CD4-positive, CD25-positive, alpha-beta regulatory T cell (primary cell): ENCODE measurements around the gene ALK. TPM values are rescaled to one million over a fixed set of nuclear protein-coding genes. Genes with fewer than 3 reads are reported as not detected.
A peak's percentile ranks its signal among the peaks of the same experiment; 100 is the strongest.

Experiments used
- ATAC-seq, 2 donors: fragments of 150-1000 bp; cut with Tn5 transposase; one replicate each; pipeline ENCODE4 v1.10.0; 2021; ENCODE audit warnings: low read depth in 2 of 2, moderate number of reproducible peaks in 2 of 2, moderate library complexity in 1 of 2
- DNase-seq, 3 donors: peaks; one replicate each; pipeline versions ENCODE4 v3.0.0 to v3.0.0-alpha.2; 2012 to 2022; ENCODE audit warnings: mixed read lengths in 1 of 3
- H3K27ac ChIP-seq: one replicate; pipeline ENCODE4 v1.7.0; 2013; ENCODE audit warnings: mild to moderate bottlenecking, low read length; ENCODE audit not compliant: insufficient read depth, poor library complexity, severe bottlenecking
- H3K27me3 ChIP-seq: one replicate; pipeline ENCODE4 v1.7.0; 2013; ENCODE audit warnings: low read length; ENCODE audit not compliant: control insufficient read depth, insufficient read depth
- H3K36me3 ChIP-seq: one replicate; pipeline ENCODE4 v1.7.0; 2013; ENCODE audit warnings: mild to moderate bottlenecking, low read length, moderate library complexity; ENCODE audit not compliant: control insufficient read depth, insufficient read depth
- H3K4me1 ChIP-seq: 2 replicates; pipeline ENCODE4 v1.7.0; 2013; ENCODE audit warnings: mild to moderate bottlenecking, low read length; ENCODE audit not compliant: insufficient read depth, control insufficient read depth, poor library complexity, severe bottlenecking
- H3K4me3 ChIP-seq: one replicate; pipeline ENCODE4 v1.7.0; 2013; ENCODE audit warnings: low read depth, mild to moderate bottlenecking, low read length, moderate library complexity
- H3K9me3 ChIP-seq, 2 experiments: 1 replicate in 1 of 2; 2 replicates in 1 of 2; pipeline ENCODE4 v1.7.0; 2013; ENCODE audit warnings: low read length in 2 of 2, mild to moderate bottlenecking in 1 of 2, moderate library complexity in 1 of 2; ENCODE audit not compliant: control insufficient read depth in 2 of 2
- H3K27ac Mint-ChIP-seq, 3 donors: one replicate each; pipeline ENCODE4 v1.8.0; 2020 to 2022; ENCODE audit warnings: mild to moderate bottlenecking in 3 of 3, mixed read lengths in 3 of 3, moderate library complexity in 2 of 3
- H3K27me3 Mint-ChIP-seq: one replicate; pipeline ENCODE4 v1.8.0; 2022; ENCODE audit warnings: mild to moderate bottlenecking, mixed read lengths
- H3K36me3 Mint-ChIP-seq: one replicate; pipeline ENCODE4 v1.8.0; 2020; ENCODE audit warnings: mixed read lengths
- H3K4me1 Mint-ChIP-seq, 4 donors: one replicate each; pipeline ENCODE4 v1.8.0; 2020 to 2022; ENCODE audit warnings: mixed read lengths in 4 of 4, mild to moderate bottlenecking in 1 of 4
- H3K4me3 Mint-ChIP-seq, 4 donors: one replicate each; pipeline ENCODE4 v1.8.0; 2020 to 2022; ENCODE audit warnings: mild to moderate bottlenecking in 4 of 4, mixed read lengths in 4 of 4, moderate library complexity in 3 of 4
- H3K9me3 Mint-ChIP-seq, 7 donors: one replicate each; pipeline ENCODE4 v1.8.0; 2020 to 2022; ENCODE audit warnings: mixed read lengths in 7 of 7, mild to moderate bottlenecking in 3 of 7, moderate library complexity in 2 of 7
- polyA plus RNA-seq, 4 donors: library from polyadenylated mRNA; unstranded; fragments of 300-500 nt; fragmentation: Illumina TruSeq; gene quantifications; one replicate each; pipeline ENCODE4 v1.2.3, GENCODE V29; 2021
- total RNA-seq: library from RNA; stranded (reverse); gene quantifications from one replicate; pipeline ENCODE4 v1.2.3, GENCODE V29; 2022

The ALK gene
- total and polyA plus RNA-seq, 5 donors from 2014 or later: not detected

GRCh38 chr2:29516767-29517166 is 404.6 kb downstream of the ALK start:
- no peak for DNase-seq
- no peak overlapping the region for H3K4me3 Mint-ChIP-seq
- peaks cover 0 to 6% (median 3%) of the 10 kb centered on the region in 7 donors for H3K9me3 Mint-ChIP-seq
- no peaks in the 10 kb centered on the region for H3K4me1 ChIP-seq
- H3K27ac Mint-ChIP-seq: no peak overlapping the region
- H3K27me3 Mint-ChIP-seq: no peaks in the 10 kb centered on the region
- H3K4me3 ChIP-seq: no peak overlapping the region
- H3K36me3 Mint-ChIP-seq: no peaks in the 10 kb centered on the region
- no peaks in the 10 kb centered on the region for H3K27me3 ChIP-seq
- H3K4me1 Mint-ChIP-seq: no peaks in the 10 kb centered on the region
- H3K27ac ChIP-seq: no peak overlapping the region
- ATAC-seq: no peak
- no peaks in the 10 kb centered on the region for H3K36me3 ChIP-seq
- H3K9me3 ChIP-seq: no peaks in the 10 kb centered on the region

GRCh38 chr2:29509878-29510277 is 411.5 kb downstream of the ALK start:
- Histone ChIP-seq H3K9me3 (peaks cover 0 to 2% of the 10 kb centered on the region in 2 experiments), H3K4me1 (no peaks in the 10 kb centered on the region), H3K4me3 (no peak overlapping the region), H3K27ac (no peak overlapping the region), H3K27me3 (no peaks in the 10 kb centered on the region), H3K36me3 (no peaks in the 10 kb centered on the region)
- Mint-ChIP-seq H3K27me3 (peaks cover 14% of the 10 kb centered on the region), H3K36me3 (no peaks in the 10 kb centered on the region), H3K4me3 (no peak overlapping the region), H3K9me3 (peaks cover 0 to 18% (median 3%) of the 10 kb centered on the region in 7 donors), H3K27ac (no peak overlapping the region), H3K4me1 (no peaks in the 10 kb centered on the region)
- DNase-seq (no peak), ATAC-seq (no peak)

- H3K9me3 ChIP-seq: peaks cover 0 to 2% of the 10 kb centered on the region in 2 experiments
- Mint-ChIP-seq H3K27me3 (peaks cover 14% of the 10 kb centered on the region), H3K9me3 (peaks cover 0 to 15% (median 3%) of the 10 kb centered on the region in 7 donors), H3K4me3 (no peak overlapping the region), H3K4me1 (no peaks in the 10 kb centered on the region), H3K36me3 (no peaks in the 10 kb centered on the region), H3K27ac (no peak overlapping the region)
- DNase-seq (no peak), ATAC-seq (no peak)
- H3K36me3 ChIP-seq: no peaks in the 10 kb centered on the region
- no peaks in the 10 kb centered on the region for H3K4me1 ChIP-seq
- no peak overlapping the region for H3K4me3 ChIP-seq
- no peaks in the 10 kb centered on the region for H3K27me3 ChIP-seq
- H3K27ac ChIP-seq: no peak overlapping the region
Measured at GRCh38 chr2:29509397-29509796, 412.0 kb downstream of the ALK start.

DNA sequence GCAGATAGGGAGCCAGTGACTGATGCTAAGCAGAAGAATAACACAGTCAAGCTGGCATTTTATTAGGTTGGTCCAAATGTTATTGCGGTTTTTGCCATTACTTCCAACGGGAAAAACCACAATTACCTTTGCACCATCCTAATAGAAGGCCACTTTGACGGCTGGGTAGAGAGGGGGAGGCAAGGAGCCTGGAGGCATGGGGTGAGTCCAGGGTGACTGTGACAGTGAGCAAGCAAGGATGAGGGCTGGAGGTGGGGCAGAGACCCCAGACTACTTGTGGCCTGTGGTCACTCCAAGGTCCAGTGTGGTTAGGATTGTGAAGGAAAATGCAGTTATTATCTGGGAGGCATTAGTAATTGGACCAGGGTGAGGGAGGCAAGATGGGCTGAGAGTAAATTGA is 416.6 kb downstream of the ALK start:
- Mint-ChIP-seq H3K27ac (peak overlapping the region in 1 of 3 donors; percentile 16), H3K36me3 (no peaks in the 10 kb centered on the region)
- no peak for ATAC-seq

GRCh38 chr2:29502460-29502911 is 418.9 kb downstream of the ALK start:
- DNase-seq (no peak), ATAC-seq (no peak)
- H3K36me3 Mint-ChIP-seq: no peaks in the 10 kb centered on the region
- H3K27me3 Mint-ChIP-seq: peaks cover 7% of the 10 kb centered on the region
- no peak overlapping the region for H3K4me3 ChIP-seq
- H3K27ac Mint-ChIP-seq: no peak overlapping the region
- no peak overlapping the region for H3K27ac ChIP-seq
- H3K27me3 ChIP-seq: no peaks in the 10 kb centered on the region
- H3K36me3 ChIP-seq: no peaks in the 10 kb centered on the region
- H3K9me3 Mint-ChIP-seq: peaks cover 0 to 7% (median 3%) of the 10 kb centered on the region in 7 donors
- H3K9me3 ChIP-seq: no peaks in the 10 kb centered on the region
- no peak overlapping the region for H3K4me3 Mint-ChIP-seq
- no peaks in the 10 kb centered on the region for H3K4me1 ChIP-seq
- no peaks in the 10 kb centered on the region for H3K4me1 Mint-ChIP-seq

More for the DNA sequence above, 416.6 kb downstream of the ALK start:
- Histone ChIP-seq H3K9me3 (peaks cover 0 to 2% of the 10 kb centered on the region in 2 experiments), H3K4me3 (no peak overlapping the region), H3K36me3 (no peaks in the 10 kb centered on the region), H3K27ac (no peak overlapping the region), H3K4me1 (no peaks in the 10 kb centered on the region), H3K27me3 (no peaks in the 10 kb centered on the region)
- DNase-seq: no peak
- Mint-ChIP-seq H3K27me3 (peaks cover 11% of the 10 kb centered on the region), H3K4me1 (no peaks in the 10 kb centered on the region), H3K4me3 (no peak overlapping the region), H3K9me3 (peaks cover 0 to 9% (median 3%) of the 10 kb centered on the region in 7 donors)

DNA sequence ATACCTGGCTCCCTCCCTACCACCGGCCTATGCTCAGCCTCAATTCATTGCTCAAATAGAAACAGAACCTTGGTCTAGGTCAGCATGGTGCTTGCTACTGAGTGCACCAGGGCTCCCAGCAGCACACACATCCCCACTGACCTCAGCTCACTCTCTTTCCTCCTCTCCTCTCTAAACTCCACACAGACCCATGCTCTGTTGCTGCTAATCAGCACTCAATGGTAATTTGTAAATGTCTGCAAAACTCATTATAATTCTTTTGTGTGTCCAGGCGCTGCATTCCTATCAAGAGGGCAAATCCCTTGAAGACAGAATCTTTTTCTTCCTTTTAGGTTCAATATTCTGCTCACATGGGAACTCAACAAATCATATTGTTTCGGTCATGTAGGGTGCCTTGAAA is 424.0 kb downstream of the ALK start:
- DNase-seq: no peak
- no peaks in the 10 kb centered on the region for H3K4me1 ChIP-seq
- H3K27ac Mint-ChIP-seq: no peak overlapping the region
- H3K4me3 Mint-ChIP-seq: no peak overlapping the region
- H3K27me3 Mint-ChIP-seq: no peaks in the 10 kb centered on the region
- no peaks in the 10 kb centered on the region for H3K9me3 ChIP-seq
- no peak for ATAC-seq
- H3K27ac ChIP-seq: no peak overlapping the region
- H3K36me3 Mint-ChIP-seq: no peaks in the 10 kb centered on the region
- no peak overlapping the region for H3K4me3 ChIP-seq
- H3K36me3 ChIP-seq: no peaks in the 10 kb centered on the region
- H3K4me1 Mint-ChIP-seq: no peaks in the 10 kb centered on the region
- no peaks in the 10 kb centered on the region for H3K27me3 ChIP-seq
- H3K9me3 Mint-ChIP-seq: peaks cover 0 to 2% (median 0%) of the 10 kb centered on the region in 7 donors

DNA sequence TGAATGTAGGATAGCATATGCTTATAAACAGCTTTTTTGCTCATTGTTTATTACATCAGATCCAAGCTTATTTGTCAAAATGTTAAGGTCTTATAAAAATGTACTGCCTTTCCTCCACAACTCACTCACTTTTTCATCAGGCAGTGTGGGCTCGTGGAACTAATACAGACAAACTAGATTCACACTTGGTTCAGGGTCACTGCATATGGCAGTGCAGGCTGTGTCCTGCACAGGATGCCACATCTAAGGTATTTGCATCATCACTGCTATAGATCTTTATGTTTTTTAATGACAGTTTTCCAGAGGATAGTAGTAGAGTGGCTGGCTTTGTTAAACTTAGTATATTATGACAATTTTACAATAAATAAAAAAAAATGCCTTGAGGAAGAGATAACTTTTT is 425.2 kb downstream of the ALK start:
- Histone ChIP-seq H3K27me3 (no peaks in the 10 kb centered on the region), H3K36me3 (no peaks in the 10 kb centered on the region), H3K4me3 (no peak overlapping the region), H3K9me3 (no peaks in the 10 kb centered on the region), H3K4me1 (no peaks in the 10 kb centered on the region), H3K27ac (no peak overlapping the region)
- Mint-ChIP-seq H3K36me3 (no peaks in the 10 kb centered on the region), H3K4me1 (no peaks in the 10 kb centered on the region), H3K27ac (no peak overlapping the region), H3K27me3 (no peaks in the 10 kb centered on the region), H3K9me3 (peaks cover 0 to 2% (median 0%) of the 10 kb centered on the region in 7 donors), H3K4me3 (no peak overlapping the region)
- no peak for ATAC-seq
- no peak for DNase-seq

GRCh38 chr2:29495536-29496060 is 425.8 kb downstream of the ALK start:
- DNase-seq (no peak), ATAC-seq (no peak)
- Histone ChIP-seq H3K36me3 (no peaks in the 10 kb centered on the region), H3K9me3 (no peaks in the 10 kb centered on the region), H3K27ac (no peak overlapping the region), H3K27me3 (no peaks in the 10 kb centered on the region), H3K4me1 (no peaks in the 10 kb centered on the region), H3K4me3 (no peak overlapping the region)
- H3K27ac Mint-ChIP-seq: no peak overlapping the region
- no peaks in the 10 kb centered on the region for H3K27me3 Mint-ChIP-seq
- H3K4me3 Mint-ChIP-seq: no peak overlapping the region
- peaks cover 0 to 2% (median 0%) of the 10 kb centered on the region in 7 donors for H3K9me3 Mint-ChIP-seq
- no peaks in the 10 kb centered on the region for H3K4me1 Mint-ChIP-seq
- no peaks in the 10 kb centered on the region for H3K36me3 Mint-ChIP-seq
